NAMALWA (cell line): ENCODE data around the gene TPRX1.
"Not testable (repeated sequence)": the region's sequence is repeated elsewhere in the genome, so short reads cannot be mapped to it uniquely, and the experiment has no call there.

Source experiments
- DNase-seq: peaks from one replicate; pipeline ENCODE4 v3.0.0-alpha.2; 2015; ENCODE audit warnings: low spot score

The TPRX1 gene

GRCh38 chr19:47766670-47767069 is 37.7 kb downstream of the TPRX1 start:
- DNase-seq, result no peak

- no peak for DNase-seq
Observed at GRCh38 chr19:47766359-47766620, 38.1 kb downstream of the TPRX1 start.

- DNase-seq, result peak; percentile 70
Observed at GRCh38 chr19:47765523-47766358, 38.6 kb downstream of the TPRX1 start.

- not testable (repeated sequence) for DNase-seq
Observed at GRCh38 chr19:47764705-47765104, 39.6 kb downstream of the TPRX1 start.

- no peak for DNase-seq
Observed at GRCh38 chr19:47762615-47763308, 41.6 kb downstream of the TPRX1 start.

- DNase-seq, result no peak
Observed at GRCh38 chr19:47762151-47762550, 42.2 kb downstream of the TPRX1 start.

- DNase-seq, result no peak
Observed at GRCh38 chr19:47761566-47761965, 42.8 kb downstream of the TPRX1 start.

- no peak for DNase-seq
Observed at GRCh38 chr19:47760632-47760999, 43.7 kb downstream of the TPRX1 start.

GRCh38 chr19:47758443-47758804 is 45.9 kb downstream of the TPRX1 start:
- no peak for DNase-seq

GRCh38 chr19:47757617-47758442 is 46.5 kb downstream of the TPRX1 start:
- DNase-seq, result no peak

GRCh38 chr19:47756953-47757608 is 47.3 kb downstream of the TPRX1 start:
- no peak for DNase-seq

- no peak for DNase-seq
Observed at GRCh38 chr19:47756627-47756929, 47.8 kb downstream of the TPRX1 start.

GRCh38 chr19:47755762-47756626 is 48.4 kb downstream of the TPRX1 start:
- no peak for DNase-seq

GRCh38 chr19:47755065-47755761 is 49.1 kb downstream of the TPRX1 start:
- no peak for DNase-seq

GRCh38 chr19:47754206-47755064 is 49.9 kb downstream of the TPRX1 start:
- no peak for DNase-seq

- no peak for DNase-seq
Observed at GRCh38 chr19:47752440-47753211, 51.7 kb downstream of the TPRX1 start.
